ENCODE measurements around the gene WDFY1. TPM values are rescaled to one million over a fixed set of nuclear protein-coding genes. Genes with fewer than 3 reads are reported as not detected.

The WDFY1 gene
- total and polyA plus RNA-seq, 9 of the 15 experiments (the other 6 are each of a cell fraction or from before 2014, with no cell fraction given), result 5.4 to 27.6 (median 17.5) TPM

DNA sequence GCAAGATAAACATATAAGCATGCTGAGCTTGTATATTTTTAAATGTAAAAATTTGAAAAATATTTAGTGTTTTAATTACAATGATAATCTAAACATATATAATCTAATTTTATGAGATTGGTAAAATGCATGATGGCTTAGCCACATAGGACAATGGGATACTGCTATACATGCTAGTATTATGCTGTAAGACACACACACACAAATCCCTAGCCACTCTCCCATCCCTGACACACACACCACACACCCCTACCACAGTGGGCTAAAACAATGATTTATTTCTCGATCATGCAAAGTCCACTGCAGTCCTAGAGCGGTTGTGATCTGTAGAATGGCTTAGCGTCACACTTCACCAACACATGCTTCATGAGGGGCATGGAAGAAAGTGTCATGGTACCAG, 71.5 kb downstream of the WDFY1 start:
- intact Hi-C loops (cut with micrococcal nuclease) (no loop called here), in situ Hi-C loops (cut with MboI) (no loop called here)
- no peak for ATAC-seq
- peaks cover 13% of the 10 kb centered on the region; the same call in 1 of the 3 replicates for H3K36me3 ChIP-seq (ENCODE audit: control insufficient read depth, insufficient read depth, low read length)
- no peak overlapping the region for H3K27ac ChIP-seq (ENCODE audit: extremely low read depth, low read depth, low read length)
- POLR2A ChIA-PET, result no interaction called here
- no peak for DNase-seq (ENCODE audit: extremely low read depth in 1 of 4, low spot score in 3 of 4)
- no peak overlapping the region for H3K4me2 ChIP-seq (ENCODE audit: insufficient read depth, low read length)
- TF ChIP-seq TAF15 (IDR thresholded peaks at IDR 0.05; ENCODE audit: low read depth, low read length), result no peak
- TF ChIP-seq POLR2AphosphoS5 (IDR thresholded peaks at IDR 0.05; ENCODE audit: control insufficient read depth, insufficient read depth, low read depth, low read length), result no peak
- TF ChIP-seq HMGN3 (IDR thresholded peaks at IDR 0.05; ENCODE audit: borderline replicate concordance, extremely low read depth, insufficient read length, low read depth, low read length), result no peak
- no peak for TF ChIP-seq WHSC1 (IDR thresholded peaks at IDR 0.05; ENCODE audit: low read length)
- TF ChIP-seq, protein P1, sequence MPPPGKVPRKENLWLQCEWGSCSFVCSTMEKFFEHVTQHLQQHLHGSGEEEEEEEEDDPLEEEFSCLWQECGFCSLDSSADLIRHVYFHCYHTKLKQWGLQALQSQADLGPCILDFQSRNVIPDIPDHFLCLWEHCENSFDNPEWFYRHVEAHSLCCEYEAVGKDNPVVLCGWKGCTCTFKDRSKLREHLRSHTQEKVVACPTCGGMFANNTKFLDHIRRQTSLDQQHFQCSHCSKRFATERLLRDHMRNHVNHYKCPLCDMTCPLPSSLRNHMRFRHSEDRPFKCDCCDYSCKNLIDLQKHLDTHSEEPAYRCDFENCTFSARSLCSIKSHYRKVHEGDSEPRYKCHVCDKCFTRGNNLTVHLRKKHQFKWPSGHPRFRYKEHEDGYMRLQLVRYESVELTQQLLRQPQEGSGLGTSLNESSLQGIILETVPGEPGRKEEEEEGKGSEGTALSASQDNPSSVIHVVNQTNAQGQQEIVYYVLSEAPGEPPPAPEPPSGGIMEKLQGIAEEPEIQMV (tag; conservative IDR thresholded peaks at IDR 0.05; ENCODE audit: low read depth), result no peak
- no peak for TF ChIP-seq RAD51 (IDR thresholded peaks at IDR 0.05; ENCODE audit: borderline replicate concordance, low read depth)
- no peak for TF ChIP-seq ELF2 (CRISPR knock-in tag; IDR thresholded peaks at IDR 0.05)
- TF ChIP-seq, protein P2, sequence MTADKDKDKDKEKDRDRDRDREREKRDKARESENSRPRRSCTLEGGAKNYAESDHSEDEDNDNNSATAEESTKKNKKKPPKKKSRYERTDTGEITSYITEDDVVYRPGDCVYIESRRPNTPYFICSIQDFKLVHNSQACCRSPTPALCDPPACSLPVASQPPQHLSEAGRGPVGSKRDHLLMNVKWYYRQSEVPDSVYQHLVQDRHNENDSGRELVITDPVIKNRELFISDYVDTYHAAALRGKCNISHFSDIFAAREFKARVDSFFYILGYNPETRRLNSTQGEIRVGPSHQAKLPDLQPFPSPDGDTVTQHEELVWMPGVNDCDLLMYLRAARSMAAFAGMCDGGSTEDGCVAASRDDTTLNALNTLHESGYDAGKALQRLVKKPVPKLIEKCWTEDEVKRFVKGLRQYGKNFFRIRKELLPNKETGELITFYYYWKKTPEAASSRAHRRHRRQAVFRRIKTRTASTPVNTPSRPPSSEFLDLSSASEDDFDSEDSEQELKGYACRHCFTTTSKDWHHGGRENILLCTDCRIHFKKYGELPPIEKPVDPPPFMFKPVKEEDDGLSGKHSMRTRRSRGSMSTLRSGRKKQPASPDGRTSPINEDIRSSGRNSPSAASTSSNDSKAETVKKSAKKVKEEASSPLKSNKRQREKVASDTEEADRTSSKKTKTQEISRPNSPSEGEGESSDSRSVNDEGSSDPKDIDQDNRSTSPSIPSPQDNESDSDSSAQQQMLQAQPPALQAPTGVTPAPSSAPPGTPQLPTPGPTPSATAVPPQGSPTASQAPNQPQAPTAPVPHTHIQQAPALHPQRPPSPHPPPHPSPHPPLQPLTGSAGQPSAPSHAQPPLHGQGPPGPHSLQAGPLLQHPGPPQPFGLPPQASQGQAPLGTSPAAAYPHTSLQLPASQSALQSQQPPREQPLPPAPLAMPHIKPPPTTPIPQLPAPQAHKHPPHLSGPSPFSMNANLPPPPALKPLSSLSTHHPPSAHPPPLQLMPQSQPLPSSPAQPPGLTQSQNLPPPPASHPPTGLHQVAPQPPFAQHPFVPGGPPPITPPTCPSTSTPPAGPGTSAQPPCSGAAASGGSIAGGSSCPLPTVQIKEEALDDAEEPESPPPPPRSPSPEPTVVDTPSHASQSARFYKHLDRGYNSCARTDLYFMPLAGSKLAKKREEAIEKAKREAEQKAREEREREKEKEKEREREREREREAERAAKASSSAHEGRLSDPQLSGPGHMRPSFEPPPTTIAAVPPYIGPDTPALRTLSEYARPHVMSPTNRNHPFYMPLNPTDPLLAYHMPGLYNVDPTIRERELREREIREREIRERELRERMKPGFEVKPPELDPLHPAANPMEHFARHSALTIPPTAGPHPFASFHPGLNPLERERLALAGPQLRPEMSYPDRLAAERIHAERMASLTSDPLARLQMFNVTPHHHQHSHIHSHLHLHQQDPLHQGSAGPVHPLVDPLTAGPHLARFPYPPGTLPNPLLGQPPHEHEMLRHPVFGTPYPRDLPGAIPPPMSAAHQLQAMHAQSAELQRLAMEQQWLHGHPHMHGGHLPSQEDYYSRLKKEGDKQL (CRISPR knock-in tag; IDR thresholded peaks at IDR 0.05; ENCODE audit: borderline replicate concordance), result no peak
- no peak for TF ChIP-seq HDAC1 (IDR thresholded peaks at IDR 0.05)
- TF ChIP-seq ZFPM2 (CRISPR knock-in tag; IDR thresholded peaks at IDR 0.05), result no peak
- TF ChIP-seq GABPA (tag; conservative IDR thresholded peaks at IDR 0.05; ENCODE audit: low read depth), result no peak
- TF ChIP-seq ZEB2 (IDR thresholded peaks at IDR 0.05), result no peak
- TF ChIP-seq, protein P3, sequence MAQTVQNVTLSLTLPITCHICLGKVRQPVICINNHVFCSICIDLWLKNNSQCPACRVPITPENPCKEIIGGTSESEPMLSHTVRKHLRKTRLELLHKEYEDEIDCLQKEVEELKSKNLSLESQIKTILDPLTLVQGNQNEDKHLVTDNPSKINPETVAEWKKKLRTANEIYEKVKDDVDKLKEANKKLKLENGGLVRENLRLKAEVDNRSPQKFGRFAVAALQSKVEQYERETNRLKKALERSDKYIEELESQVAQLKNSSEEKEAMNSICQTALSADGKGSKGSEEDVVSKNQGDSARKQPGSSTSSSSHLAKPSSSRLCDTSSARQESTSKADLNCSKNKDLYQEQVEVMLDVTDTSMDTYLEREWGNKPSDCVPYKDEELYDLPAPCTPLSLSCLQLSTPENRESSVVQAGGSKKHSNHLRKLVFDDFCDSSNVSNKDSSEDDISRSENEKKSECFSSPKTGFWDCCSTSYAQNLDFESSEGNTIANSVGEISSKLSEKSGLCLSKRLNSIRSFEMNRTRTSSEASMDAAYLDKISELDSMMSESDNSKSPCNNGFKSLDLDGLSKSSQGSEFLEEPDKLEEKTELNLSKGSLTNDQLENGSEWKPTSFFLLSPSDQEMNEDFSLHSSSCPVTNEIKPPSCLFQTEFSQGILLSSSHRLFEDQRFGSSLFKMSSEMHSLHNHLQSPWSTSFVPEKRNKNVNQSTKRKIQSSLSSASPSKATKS (CRISPR knock-in tag; IDR thresholded peaks at IDR 0.05), result no peak
- no peak overlapping the region for H2AFZ ChIP-seq (ENCODE audit: low read depth, low read length)
- no peaks in the 10 kb centered on the region for H4K20me1 ChIP-seq (replicated peaks; ENCODE audit: control insufficient read depth, insufficient read depth, low read length)
- H3K9ac ChIP-seq (ENCODE audit: insufficient read depth in 1 of 2, low read depth in 2 of 2, low read length in 2 of 2), result no peak overlapping the region
- H3K9me3 ChIP-seq (replicated peaks; ENCODE audit: control insufficient read depth, insufficient read depth, low read depth, low read length), result no peaks in the 10 kb centered on the region
- H3K79me2 ChIP-seq (ENCODE audit: control insufficient read depth, insufficient read depth, low read length), result no peaks in the 10 kb centered on the region
- no peaks in the 10 kb centered on the region for H3K27me3 ChIP-seq (ENCODE audit: control insufficient read depth in 2 of 2, insufficient read depth in 2 of 2, low read length in 2 of 2)
- no peak for FAIRE-seq
- no TSS peak for BruUV-seq (replicated peaks)
- WGBS (ENCODE audit: insufficient coverage, low coverage, missing lambda C conversion rate), result 100% methylated on average over 1 of the region's 3 CpGs
- no peaks in the 10 kb centered on the region for H3K4me1 ChIP-seq (replicated peaks in 1 of 2; ENCODE audit: control insufficient read depth in 2 of 2, insufficient read depth in 2 of 2, low read length in 2 of 2)
- H3K4me3 ChIP-seq, result no peak overlapping the region
- no peaks in the 10 kb centered on the region for H3K9me1 ChIP-seq (ENCODE audit: control insufficient read depth, insufficient read depth, low read length)
- CTCF ChIA-PET (ENCODE audit: low intra/inter-chr PET ratio), result no interaction called here

All from K562 (cell line).